Neutrophil (primary cell): Measurements from ENCODE around the gene TWIST2.

Experiments used
- H3K27ac ChIP-seq: fragments of 200-600 bp; sonication (generic); 2 replicates; pipeline ENCODE4 v1.5.1; 2016; ENCODE audit warnings: mild to moderate bottlenecking, moderate library complexity
- H3K27me3 ChIP-seq: fragments of 200-600 bp; sonication (generic); 2 replicates; pipeline ENCODE4 v1.6.0; 2016; ENCODE audit warnings: mild to moderate bottlenecking
- H3K36me3 ChIP-seq: fragments of 200-600 bp; sonication (generic); 2 replicates; pipeline ENCODE4 v1.5.1; 2017
- H3K4me1 ChIP-seq, 2 experiments: fragments of 200-600 bp in 1 of 2; sonication (generic) in 1 of 2; 1 replicate in 1 of 2; 2 replicates in 1 of 2; pipeline versions ENCODE4 v1.5.1 to v1.6.1; 2013 to 2016; ENCODE audit warnings: low read depth in 1 of 2, low read length in 1 of 2, mild to moderate bottlenecking in 1 of 2, moderate library complexity in 1 of 2; ENCODE audit not compliant: control insufficient read depth in 1 of 2, insufficient read depth in 1 of 2
- H3K4me3 ChIP-seq, 2 experiments: fragments of 200-600 bp in 1 of 2; sonication (generic) in 1 of 2; 1 replicate in 1 of 2; 2 replicates in 1 of 2; pipeline ENCODE4 v1.5.1; 2013 to 2016; ENCODE audit warnings: low read depth in 1 of 2, low read length in 1 of 2, mild to moderate bottlenecking in 1 of 2, moderate library complexity in 1 of 2
- H3K9me3 ChIP-seq: fragments of 200-600 bp; sonication (generic); 2 replicates; pipeline ENCODE4 v1.5.1; 2016
- CTCF ChIP-seq: fragments of 200-600 bp; sonication (generic); IDR thresholded peaks from 2 replicates; pipeline ENCODE4 v1.5.1; 2016; ENCODE audit warnings: antibody characterized with exemption

Gene TWIST2

GRCh38 chr2:238907717-238908173 is 59.9 kb downstream of the TWIST2 start:
- no peak overlapping the region for H3K4me3 ChIP-seq
- H3K9me3 ChIP-seq = no peaks in the 10 kb centered on the region
- H3K36me3 ChIP-seq = no peaks in the 10 kb centered on the region
- H3K27me3 ChIP-seq = no peaks in the 10 kb centered on the region
- TF ChIP-seq CTCF = no peak
- peaks cover 10 to 15% of the 10 kb centered on the region in 2 experiments for H3K4me1 ChIP-seq
- H3K27ac ChIP-seq = no peak overlapping the region

GRCh38 chr2:238908960-238909951 is 61.4 kb downstream of the TWIST2 start:
- no peaks in the 10 kb centered on the region for H3K36me3 ChIP-seq
- peak overlapping the region; percentile 81 for H3K27ac ChIP-seq
- TF ChIP-seq CTCF = no peak
- peak overlapping the region; percentile 17 to 24 for H3K4me3 ChIP-seq
- no peaks in the 10 kb centered on the region for H3K27me3 ChIP-seq
- H3K4me1 ChIP-seq = peaks cover 10 to 15% of the 10 kb centered on the region in 2 experiments
- no peaks in the 10 kb centered on the region for H3K9me3 ChIP-seq

- H3K4me3 ChIP-seq = no peak overlapping the region
- no peak for TF ChIP-seq CTCF
- H3K4me1 ChIP-seq = peaks cover 10 to 15% of the 10 kb centered on the region in 2 experiments
- no peak overlapping the region for H3K27ac ChIP-seq
- no peaks in the 10 kb centered on the region for H3K9me3 ChIP-seq
- no peaks in the 10 kb centered on the region for H3K36me3 ChIP-seq
- peaks cover 16% of the 10 kb centered on the region for H3K27me3 ChIP-seq
Measured at GRCh38 chr2:238910751-238911351, 63.0 kb downstream of the TWIST2 start.

- no peaks in the 10 kb centered on the region for H3K36me3 ChIP-seq
- peaks cover 10 to 15% of the 10 kb centered on the region in 2 experiments for H3K4me1 ChIP-seq
- TF ChIP-seq CTCF = no peak
Measured at GRCh38 chr2:238911376-238912227, 63.7 kb downstream of the TWIST2 start.

GRCh38 chr2:238912228-238912915 is 64.5 kb downstream of the TWIST2 start:
- Histone ChIP-seq H3K27me3 (peaks cover 30% of the 10 kb centered on the region), H3K4me3 (no peak overlapping the region), H3K27ac (no peak overlapping the region), H3K36me3 (no peaks in the 10 kb centered on the region), H3K9me3 (no peaks in the 10 kb centered on the region), H3K4me1 (peaks cover 10 to 15% of the 10 kb centered on the region in 2 experiments)
- TF ChIP-seq CTCF = no peak

More at GRCh38 chr2:238911376-238912227, 63.7 kb downstream of the TWIST2 start:
- Histone ChIP-seq H3K9me3 (no peaks in the 10 kb centered on the region), H3K4me3 (no peak overlapping the region), H3K27ac (no peak overlapping the region), H3K27me3 (peaks cover 22% of the 10 kb centered on the region)
